IPS-18c (cell line): Measurements from ENCODE around the gene RHOJ.
"Not testable (repeated sequence)": the region's sequence is repeated elsewhere in the genome, so short reads cannot be mapped to it uniquely, and the experiment has no call there.

ENCODE experiments used
- H3K4me3 ChIP-seq: 2 replicates; pipeline ENCODE4 v1.7.0; 2013; ENCODE audit warnings: low read depth, mild to moderate bottlenecking, low read length, moderate library complexity; ENCODE audit not compliant: insufficient read depth
- H3K9me3 ChIP-seq: one replicate; pipeline ENCODE4 v1.6.1; 2013; ENCODE audit warnings: mild to moderate bottlenecking, low read length, moderate library complexity; ENCODE audit not compliant: control insufficient read depth, insufficient read depth

The RHOJ gene

DNA sequence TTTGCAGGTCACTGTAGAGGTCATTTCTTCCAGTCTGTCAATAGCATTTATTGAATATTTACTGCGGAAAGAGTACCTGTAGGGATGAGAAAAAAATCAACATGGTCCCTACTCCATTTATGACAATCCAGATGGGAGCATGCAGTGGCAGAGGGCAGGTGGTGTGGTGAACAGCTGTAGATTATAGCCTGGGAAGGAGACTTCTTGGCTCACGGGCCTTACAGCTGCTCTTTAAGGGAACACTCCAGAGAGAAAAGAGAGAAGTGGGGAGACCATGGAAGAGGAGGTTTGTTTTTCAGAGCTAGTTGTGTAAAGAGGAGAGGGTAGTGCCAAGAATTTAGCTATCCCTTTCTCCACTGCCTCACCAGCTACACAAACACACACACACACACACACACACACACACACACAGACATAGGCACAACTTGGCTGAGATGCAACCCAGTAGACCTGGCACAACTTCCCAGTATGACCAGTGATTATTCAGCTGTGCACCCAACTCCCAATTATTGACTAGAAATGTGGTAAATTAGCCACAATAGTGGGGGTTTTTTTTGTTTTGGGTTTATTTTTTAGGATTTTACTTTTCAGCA is 73.4 kb downstream of the RHOJ start:
- no peak overlapping the region for H3K4me3 ChIP-seq
- no peaks in the 10 kb centered on the region for H3K9me3 ChIP-seq

DNA sequence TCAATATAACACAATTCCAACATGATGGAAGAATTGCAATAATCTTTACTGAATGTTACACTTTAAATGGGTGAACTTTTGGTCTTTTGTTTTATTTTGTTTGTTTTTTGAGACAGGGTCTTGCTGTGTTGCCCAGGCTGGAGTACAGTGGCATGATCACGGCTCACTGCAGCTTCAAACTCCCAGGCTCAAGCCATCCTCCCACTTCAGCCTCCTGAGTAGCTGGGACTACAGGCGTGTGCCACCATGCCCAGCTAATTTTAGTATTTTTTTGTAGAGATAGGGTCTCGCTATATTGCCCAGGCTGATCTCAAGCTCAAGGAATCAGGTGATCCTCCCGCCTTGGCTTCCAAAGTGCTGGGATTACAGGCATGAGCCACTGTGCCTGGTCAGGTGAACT is 75.7 kb downstream of the RHOJ start:
- H3K4me3 ChIP-seq = not testable (repeated sequence)

DNA sequence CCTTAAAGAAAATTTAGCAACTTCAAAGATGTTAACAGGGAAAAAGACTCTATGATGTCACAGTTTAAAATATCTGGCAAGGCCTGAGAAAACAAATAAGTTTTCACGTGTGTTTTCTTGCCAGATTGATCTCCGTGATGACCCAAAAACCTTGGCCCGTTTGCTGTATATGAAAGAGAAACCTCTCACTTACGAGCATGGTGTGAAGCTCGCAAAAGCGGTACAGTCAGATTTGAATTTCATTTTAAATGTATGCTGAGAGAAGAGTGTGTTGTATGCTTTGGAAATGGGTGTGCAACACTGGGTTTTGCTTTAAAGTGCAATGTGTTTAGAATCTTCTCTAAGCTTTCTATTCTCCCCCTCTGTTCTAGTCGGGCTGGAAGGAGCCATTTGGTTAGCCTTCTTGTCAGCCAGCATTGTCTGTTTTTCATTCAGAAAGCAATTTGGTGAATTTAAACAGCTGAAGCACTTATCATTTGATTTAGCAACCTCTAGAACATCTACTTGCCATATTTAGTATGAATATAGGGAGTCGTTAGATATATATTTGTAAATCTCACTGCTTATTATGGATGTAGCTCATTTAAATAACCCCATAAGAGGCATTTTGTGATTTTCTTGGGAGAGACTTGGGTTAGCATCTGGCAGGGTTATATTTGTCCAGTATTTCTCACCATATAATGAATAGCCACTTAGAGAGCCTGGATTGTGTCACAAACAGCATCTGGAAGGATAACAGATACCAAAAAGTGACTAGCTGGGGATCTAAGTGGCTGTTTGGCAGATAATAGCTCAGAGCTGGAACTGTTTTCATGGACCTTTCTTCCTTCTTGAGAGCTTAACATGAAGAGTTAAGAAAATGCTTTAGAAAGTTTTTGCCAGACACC is 79.0 kb downstream of the RHOJ start:
- Histone ChIP-seq H3K9me3 (no peaks in the 10 kb centered on the region), H3K4me3 (no peak overlapping the region)

More for the DNA sequence above, 75.7 kb downstream of the RHOJ start:
- H3K9me3 ChIP-seq = not testable (repeated sequence)

DNA sequence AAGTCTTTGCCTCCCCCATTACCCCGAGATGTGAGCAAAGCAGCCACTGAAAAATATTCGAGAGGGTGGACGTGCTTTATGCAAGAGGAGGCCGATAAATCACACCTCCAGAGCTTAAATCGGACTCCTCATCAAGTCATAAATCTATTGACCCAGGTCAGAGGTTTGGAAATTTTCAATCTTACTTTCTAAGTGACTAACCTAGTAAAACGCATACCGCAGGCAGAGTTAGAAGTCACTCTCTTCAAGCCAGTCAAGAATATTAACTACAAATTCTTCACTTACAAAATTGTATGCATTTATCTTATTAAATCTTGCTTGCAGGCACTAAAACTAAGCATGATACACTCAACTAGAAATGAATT is 79.6 kb downstream of the RHOJ start:
- Histone ChIP-seq H3K9me3 (no peaks in the 10 kb centered on the region), H3K4me3 (no peak overlapping the region)

DNA sequence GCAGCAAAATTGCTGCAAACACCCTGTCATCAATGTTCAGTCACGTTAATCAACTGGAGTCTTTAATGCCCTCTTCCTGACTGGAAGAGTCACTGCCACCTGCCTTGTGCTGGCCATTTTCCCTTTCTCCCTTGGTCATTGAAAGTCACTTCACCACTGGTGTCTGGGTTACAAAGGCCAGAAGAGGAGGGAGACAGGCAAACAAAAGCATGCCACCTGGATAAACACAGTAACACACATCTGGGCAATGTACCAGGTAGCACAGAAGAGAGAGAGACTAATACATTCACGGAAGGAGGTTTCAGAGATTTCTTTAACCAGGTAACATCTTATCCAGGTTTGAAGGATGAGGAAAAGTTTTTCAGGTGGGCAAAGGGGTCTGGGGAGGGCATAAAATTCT is 81.8 kb downstream of the RHOJ start:
- H3K4me3 ChIP-seq = no peak overlapping the region
- H3K9me3 ChIP-seq = no peaks in the 10 kb centered on the region

DNA sequence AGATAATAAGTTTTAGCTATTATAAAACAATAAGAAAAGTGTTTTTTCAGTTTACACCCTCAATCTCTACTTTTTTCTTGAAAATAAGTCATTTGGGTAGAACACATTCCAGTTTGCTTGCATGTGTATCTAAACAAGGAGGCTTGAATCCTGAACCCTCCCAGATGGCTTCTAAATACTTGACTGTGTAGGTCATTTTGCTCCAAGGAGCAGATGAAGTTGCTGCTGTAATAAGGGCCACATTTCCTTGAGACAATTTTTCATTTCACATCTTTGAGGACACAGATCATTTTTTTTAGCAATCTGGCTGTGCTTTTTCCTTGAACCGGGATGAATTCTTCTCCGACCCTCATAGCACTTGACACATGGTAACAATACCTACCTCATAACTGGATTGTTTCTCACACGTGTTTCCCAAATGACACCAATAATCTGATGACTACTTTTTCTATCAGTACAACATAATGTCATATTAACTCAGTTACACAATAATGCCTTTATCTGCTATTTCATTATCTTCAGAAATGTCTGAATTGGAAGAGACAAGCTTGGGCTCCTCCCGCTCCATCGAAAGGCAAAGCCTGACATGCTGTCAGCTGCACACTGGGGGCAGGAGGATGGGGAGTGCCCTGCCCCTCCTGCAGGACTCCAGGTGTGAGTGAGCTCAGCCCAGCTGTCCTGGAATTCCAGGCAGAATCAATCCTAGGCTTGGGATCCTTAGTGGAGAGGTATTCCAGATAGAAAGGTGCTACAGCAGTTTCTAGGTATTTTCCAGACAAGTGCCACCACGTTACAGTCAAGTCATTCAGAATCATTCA is 83.6 kb downstream of the RHOJ start:
- Histone ChIP-seq H3K9me3 (no peaks in the 10 kb centered on the region), H3K4me3 (no peak overlapping the region)

DNA sequence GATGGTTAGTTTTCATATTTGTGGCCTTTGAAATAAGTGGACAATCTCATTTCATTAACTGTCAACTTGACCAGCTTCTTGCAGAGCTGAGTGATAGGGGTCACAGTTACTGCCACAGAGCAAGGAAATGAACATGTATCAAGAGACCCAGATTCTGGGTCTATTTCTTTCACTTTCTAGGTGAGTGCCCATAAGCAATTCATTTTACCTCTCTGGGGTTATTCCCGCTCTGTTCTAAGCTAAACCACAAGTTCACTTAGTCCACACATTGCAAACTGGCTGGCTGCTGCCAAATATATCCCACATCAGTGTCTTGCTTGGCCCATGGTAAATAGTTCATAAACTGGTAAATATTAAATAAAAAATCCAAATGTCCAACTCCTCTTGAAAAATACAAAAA is 84.6 kb downstream of the RHOJ start:
- H3K9me3 ChIP-seq = no peaks in the 10 kb centered on the region
- H3K4me3 ChIP-seq = no peak overlapping the region

DNA sequence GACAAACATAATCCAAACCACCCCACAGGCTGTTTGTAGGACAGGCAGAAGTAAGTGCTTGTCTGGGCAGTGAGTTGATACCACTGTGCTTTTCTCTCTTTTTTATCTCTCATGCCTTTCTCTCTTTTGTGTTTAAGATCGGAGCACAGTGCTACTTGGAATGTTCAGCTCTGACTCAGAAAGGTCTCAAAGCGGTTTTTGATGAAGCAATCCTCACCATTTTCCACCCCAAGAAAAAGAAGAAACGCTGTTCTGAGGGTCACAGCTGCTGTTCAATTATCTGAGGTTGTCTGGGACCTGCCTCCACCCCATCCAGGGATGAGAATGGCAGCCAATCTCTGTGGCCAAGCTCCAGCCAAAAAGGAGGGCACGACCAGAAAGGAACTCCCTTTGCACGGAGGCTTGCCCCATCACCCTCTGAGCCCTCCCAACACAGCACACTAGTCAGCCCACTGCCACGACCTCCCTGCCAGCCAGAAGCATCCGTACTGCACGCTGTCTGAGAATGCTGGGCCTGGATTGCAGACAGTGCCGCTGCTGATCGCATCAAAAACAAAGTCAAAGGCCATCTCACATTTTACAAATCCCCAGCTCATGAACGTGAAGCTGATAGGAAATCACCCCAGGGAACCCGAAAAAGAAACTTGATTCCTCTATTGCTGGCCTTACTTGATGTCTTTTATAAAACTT is 86.6 kb downstream of the RHOJ start:
- Histone ChIP-seq H3K4me3 (no peak overlapping the region), H3K9me3 (no peaks in the 10 kb centered on the region)

DNA sequence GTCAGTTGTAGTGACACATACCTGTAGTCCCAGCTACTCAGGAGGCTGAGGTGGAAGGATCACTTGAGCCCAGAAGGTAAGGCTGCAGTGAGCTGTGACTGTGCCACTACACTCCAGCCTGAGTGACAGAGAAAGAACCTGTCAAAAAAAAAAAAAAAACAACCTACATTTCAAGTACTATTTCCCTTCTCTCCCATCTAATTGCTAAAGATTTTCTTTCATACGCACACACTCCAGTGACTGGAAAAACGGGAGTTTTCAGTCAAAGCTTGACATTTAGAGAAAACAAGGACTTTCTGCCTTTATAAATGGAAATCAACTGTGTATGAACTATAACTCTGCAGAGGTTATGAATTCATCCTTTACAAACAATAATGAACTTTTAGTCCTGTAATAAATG is 88.6 kb downstream of the RHOJ start:
- Histone ChIP-seq H3K9me3 (no peaks in the 10 kb centered on the region), H3K4me3 (no peak overlapping the region)

DNA sequence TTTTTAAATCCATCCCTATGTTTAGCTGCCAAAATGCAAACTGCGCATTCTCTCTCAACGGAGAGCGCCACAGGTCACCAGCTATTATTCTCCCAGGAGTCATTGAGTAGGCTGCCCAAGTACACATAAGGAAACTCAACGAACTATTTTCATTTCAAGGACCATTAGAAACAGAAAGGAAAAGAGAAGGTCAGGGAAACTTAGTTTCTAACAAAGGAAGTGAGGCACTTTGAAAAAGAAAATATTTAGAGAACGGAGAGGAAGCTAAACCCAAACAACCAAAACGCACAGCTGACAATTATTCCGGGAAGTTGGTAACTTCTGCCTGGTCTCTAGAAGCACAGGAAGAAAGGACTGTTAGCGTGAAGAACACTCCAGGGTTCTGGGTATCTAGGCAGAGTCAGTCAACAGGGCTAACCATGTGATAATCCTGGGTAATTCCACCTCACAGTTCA is 91.0 kb downstream of the RHOJ start:
- Histone ChIP-seq H3K9me3 (no peaks in the 10 kb centered on the region), H3K4me3 (no peak overlapping the region)

DNA sequence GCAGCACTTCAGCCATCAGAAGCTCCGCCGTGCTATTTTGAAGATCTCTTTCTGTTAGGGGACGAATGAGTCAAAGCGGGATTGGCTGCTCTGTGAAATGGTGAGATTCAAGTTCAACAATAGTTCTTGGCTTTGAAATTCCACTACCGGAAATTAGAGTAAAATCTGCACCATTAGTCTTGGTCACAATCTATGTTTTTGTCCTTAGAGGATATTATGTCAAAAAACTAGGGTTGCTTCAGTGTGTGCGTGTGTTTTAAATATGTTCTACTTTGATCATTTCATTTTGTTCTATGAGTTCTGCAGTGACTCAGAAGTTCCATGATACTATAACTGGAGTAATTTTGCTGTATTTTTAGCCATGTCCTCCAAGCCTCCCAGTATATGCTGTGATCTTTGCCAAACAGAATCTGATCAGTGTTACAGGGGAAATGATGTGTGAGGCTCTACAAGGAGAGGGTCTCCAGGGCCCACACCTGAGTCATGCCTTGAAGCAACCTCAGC is 91.9 kb downstream of the RHOJ start:
- H3K4me3 ChIP-seq = no peak overlapping the region
- no peaks in the 10 kb centered on the region for H3K9me3 ChIP-seq

DNA sequence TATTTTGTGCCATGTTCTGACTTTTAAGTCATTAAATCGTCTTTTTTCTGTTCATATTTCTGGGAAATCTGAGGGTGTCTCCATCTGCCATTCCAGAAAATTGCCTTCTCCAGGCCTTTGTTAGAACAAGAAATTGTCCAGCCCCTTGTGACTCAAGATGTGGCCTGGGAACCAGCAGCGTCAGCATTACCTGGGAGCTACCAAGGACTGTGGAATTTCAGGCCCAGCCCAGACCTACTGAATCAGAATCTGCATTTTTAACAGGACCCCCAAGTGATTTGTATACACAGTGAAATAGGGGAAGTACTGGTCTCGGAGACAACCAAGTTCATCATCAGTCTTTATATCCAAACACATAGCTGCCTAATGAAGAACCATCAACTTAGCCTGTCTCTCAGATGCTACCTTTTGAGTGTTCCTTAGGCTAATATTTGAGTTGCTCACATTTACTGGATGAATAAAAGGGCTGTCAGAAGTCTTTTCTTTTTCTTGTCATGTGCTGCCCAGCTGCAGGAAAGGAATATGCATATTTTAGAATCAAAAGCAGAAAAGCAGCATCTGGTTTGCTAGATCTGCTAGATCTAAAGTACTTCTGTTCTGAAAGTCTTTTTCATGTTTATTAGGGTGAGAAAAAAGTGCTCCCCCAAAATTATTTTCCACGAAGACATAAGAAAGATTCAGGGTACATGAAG is 93.3 kb downstream of the RHOJ start:
- Histone ChIP-seq H3K9me3 (no peaks in the 10 kb centered on the region), H3K4me3 (no peak overlapping the region)

DNA sequence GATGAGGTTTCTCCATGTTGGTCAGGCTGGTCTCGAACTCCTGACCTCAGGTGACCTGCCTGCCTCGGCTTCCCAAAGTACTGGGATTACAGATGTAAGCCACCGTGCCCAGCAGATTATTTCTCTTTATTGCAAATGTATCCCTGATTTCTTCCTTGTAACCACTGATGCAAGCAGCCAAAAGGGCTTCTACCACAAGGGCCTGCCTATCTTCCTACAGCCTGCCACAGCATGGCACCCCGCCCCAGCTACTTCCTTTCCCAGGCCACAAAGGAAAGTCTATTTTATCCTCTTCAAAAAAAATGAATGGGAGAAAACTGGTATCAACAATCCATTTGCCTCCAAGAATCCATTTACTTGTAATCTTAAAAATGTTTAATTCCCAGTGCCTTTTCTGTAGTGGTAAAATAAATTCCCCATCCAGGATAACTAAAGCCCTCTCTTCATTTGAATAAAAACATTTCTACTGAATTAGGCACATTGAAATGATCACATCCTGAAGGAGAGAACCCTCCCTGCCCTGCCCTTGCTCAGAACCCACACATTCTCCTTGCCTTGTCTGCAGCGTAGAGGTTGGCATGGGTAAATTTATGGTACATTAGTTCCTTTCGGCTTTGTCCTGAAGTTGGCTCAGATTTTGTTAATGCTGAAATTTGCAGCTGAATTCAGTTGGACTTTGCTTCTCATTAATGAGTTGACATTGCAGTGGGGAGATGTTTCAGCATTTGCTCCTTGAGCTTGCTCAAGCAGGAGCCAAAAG is 95.3 kb downstream of the RHOJ start:
- Histone ChIP-seq H3K4me3 (no peak overlapping the region), H3K9me3 (no peaks in the 10 kb centered on the region)

DNA sequence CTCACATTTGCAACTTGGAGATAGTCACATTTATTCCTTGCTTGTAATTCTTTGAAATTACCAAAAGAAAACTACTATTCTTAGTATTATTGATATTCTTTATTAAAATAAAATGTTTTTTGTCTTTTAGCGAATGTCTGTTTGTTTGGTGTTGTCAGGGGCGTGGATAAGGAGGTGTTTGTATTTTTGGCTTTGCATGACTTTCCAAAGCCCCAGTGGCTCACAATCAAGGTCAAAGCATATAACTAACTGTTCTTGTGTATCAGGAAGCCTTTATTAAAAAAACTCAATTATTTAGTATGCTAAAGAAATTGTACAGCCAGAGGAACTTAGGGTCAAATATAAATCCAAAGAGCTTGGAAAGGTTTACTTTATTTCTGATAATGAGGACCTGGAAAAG is 96.6 kb downstream of the RHOJ start:
- Histone ChIP-seq H3K4me3 (no peak overlapping the region), H3K9me3 (no peaks in the 10 kb centered on the region)

DNA sequence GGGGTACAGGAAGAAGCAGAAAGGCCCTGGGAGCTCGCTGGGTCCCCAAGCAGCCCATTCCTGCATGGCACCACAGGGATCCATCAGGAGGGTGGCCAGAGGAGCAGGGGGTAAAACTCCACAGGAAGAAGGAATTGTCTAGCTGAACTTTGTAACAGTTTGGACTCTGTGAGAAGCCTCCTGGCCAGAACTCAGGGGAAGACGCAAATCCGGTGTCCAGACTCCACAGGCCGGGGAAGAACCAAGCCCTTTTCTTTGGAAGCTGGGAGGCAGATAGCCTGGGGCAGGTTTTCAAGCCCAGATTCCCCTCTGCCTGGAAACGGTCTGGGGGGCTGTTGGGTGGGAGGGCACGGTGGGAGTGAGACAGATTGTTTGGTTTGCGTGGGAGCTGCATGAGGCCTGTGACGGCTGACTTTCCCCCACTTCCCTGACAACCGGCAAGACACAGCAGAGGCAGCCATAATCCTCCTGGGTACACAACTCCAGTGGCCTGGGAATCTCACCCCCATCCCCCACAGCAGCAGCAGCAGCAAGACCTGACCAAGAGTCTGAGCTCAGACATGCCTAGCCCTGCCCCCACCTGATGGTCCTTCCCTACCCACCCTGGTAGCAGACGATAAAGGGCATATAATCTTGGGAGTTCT is 97.8 kb downstream of the RHOJ start:
- no peak overlapping the region for H3K4me3 ChIP-seq
- no peaks in the 10 kb centered on the region for H3K9me3 ChIP-seq

DNA sequence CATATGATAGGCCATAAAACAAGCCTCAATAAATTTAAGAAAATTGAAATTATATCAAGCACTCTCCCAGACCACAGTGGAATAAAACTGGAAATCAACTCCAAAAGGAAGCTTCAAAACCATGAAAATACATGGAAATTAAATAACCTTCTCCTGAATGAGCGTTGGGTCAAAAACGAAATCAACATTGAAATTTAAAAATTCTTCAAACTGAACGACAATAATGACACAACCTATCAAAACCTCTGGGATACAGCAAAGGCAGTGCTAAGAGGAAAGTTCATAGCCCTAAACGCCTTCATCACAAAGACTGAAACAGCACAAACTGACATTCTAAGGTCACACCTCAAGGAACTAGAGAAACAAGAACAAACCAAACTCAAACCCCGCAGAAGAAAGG is 100.2 kb downstream of the RHOJ start:
- H3K4me3 ChIP-seq, H3K9me3 ChIP-seq: not testable (repeated sequence)
